RWPE1 (cell line): Measurements from ENCODE around the gene PCCA.

Experiments used
- CTCF ChIA-PET: fragments of 350-600 bp; sonication (Branson Sonifier 250); formaldehyde crosslinking; extraction: SDS; loops from one replicate; lab custom pipeline; 2021; lab: Yijun Ruan, JAX
- POLR2A ChIA-PET: fragments of 400-600 bp; formaldehyde crosslinking; extraction: SDS; loops from one replicate; lab custom pipeline; 2020; ENCODE audit warnings: antibody characterized with exemption; ENCODE audit not compliant: low non-redundant PET; lab: Yijun Ruan, JAX
- DNase-seq: peaks from one replicate; pipeline ENCODE4 v3.0.0; 2012; ENCODE audit warnings: low spot score
- H3K27ac ChIP-seq: fragments of 450-650 bp; 2 replicates; pipeline ENCODE4 v1.5.1; 2017
- TF ChIP-seq, protein P1 (sequence below): fragments of 450-650 bp; conservative IDR thresholded peaks from 2 replicates; pipeline ENCODE4 v1.5.1; 2017; ENCODE audit warnings: low read depth, mild to moderate bottlenecking

Gene PCCA

GRCh38 chr13:100392709-100393630 lies 304.1 kb downstream of the PCCA start:
- CTCF ChIA-PET, result interaction anchor here (0.6 kb wide), 1 partner anchor 84 kb away, joined by 3 read pairs; no protein-coding TSS in a partner anchor
- POLR2A ChIA-PET, result no interaction called here
- H3K27ac ChIP-seq, result peak overlapping the region; percentile 86
- TF ChIP-seq, protein P1, sequence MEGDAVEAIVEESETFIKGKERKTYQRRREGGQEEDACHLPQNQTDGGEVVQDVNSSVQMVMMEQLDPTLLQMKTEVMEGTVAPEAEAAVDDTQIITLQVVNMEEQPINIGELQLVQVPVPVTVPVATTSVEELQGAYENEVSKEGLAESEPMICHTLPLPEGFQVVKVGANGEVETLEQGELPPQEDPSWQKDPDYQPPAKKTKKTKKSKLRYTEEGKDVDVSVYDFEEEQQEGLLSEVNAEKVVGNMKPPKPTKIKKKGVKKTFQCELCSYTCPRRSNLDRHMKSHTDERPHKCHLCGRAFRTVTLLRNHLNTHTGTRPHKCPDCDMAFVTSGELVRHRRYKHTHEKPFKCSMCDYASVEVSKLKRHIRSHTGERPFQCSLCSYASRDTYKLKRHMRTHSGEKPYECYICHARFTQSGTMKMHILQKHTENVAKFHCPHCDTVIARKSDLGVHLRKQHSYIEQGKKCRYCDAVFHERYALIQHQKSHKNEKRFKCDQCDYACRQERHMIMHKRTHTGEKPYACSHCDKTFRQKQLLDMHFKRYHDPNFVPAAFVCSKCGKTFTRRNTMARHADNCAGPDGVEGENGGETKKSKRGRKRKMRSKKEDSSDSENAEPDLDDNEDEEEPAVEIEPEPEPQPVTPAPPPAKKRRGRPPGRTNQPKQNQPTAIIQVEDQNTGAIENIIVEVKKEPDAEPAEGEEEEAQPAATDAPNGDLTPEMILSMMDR, result no peak
- DNase-seq, result peak; percentile 90

- H3K27ac ChIP-seq, result no peak overlapping the region
- CTCF ChIA-PET, result interaction anchor here (0.6 kb wide), 1 partner anchor 1015 kb away, joined by 3 read pairs; no protein-coding TSS in a partner anchor
- POLR2A ChIA-PET, result no interaction called here
- TF ChIP-seq, protein P1, result no peak
- DNase-seq, result no peak
These were observed 305.3 kb downstream of the PCCA start for GRCh38 chr13:100394005-100394695.

GRCh38 chr13:100395698-100396373 lies 306.9 kb downstream of the PCCA start:
- CTCF ChIA-PET, result no interaction called here

GRCh38 chr13:100396776-100397175 lies 307.9 kb downstream of the PCCA start:
- no peak for DNase-seq
- TF ChIP-seq, protein P1, result no peak
- no peak overlapping the region for H3K27ac ChIP-seq
- CTCF ChIA-PET, result no interaction called here
- POLR2A ChIA-PET, result no interaction called here

More at GRCh38 chr13:100395698-100396373, 306.9 kb downstream of the PCCA start:
- TF ChIP-seq, protein P1, result no peak
- H3K27ac ChIP-seq, result no peak overlapping the region
- DNase-seq, result no peak
- POLR2A ChIA-PET, result no interaction called here

GRCh38 chr13:100397627-100398026 lies 308.7 kb downstream of the PCCA start:
- CTCF ChIA-PET, result interaction anchor here (0.8 kb wide), 1 partner anchor 14 kb away, joined by 3 read pairs; no protein-coding TSS in a partner anchor
- POLR2A ChIA-PET, result no interaction called here
- H3K27ac ChIP-seq, result no peak overlapping the region
- TF ChIP-seq, protein P1, result no peak
- no peak for DNase-seq

DNA sequence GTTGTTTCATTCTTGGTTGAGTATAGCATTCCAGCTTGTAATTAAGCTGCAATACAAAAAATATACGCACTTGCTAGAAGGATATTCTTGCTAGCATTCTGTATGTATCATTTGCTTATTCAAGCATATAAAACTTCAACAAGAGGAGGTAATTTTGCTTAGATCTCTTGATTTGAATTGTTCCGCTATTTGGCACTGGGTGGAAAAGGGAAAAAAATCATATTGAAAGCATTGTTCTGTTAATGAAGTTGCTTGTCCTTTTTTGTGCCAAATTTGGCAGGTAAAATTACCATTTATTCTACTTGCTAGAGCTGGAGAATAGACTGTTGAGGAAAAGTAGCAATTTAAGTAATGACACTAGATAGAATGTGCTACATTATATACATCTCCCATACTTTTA lies 309.5 kb downstream of the PCCA start:
- no peak overlapping the region for H3K27ac ChIP-seq
- no peak for DNase-seq
- POLR2A ChIA-PET, result no interaction called here
- CTCF ChIA-PET, result interaction anchor here (0.8 kb wide), 1 partner anchor 14 kb away, joined by 3 read pairs; no protein-coding TSS in a partner anchor
- TF ChIP-seq, protein P1, result no peak
